Peyer's patch (tissue), 4 donors: ENCODE results near the gene TMEM178B. TPM values are rescaled to one million over a fixed set of nuclear protein-coding genes. Genes with fewer than 3 reads are reported as not detected.

Source experiments
- DNase-seq, 3 donors: peaks; one replicate each; pipeline ENCODE4 v3.0.0-alpha.2; 2017 to 2019
- H3K27ac ChIP-seq, 4 donors: fragments of 200-600 bp; sonication (generic); one replicate each; pipeline ENCODE4 v1.5.1; 2016 to 2019
- H3K27me3 ChIP-seq, 2 donors: fragments of 200-600 bp; sonication (generic); one replicate each; pipeline ENCODE4 v1.5.1; 2019
- H3K36me3 ChIP-seq, 3 donors: fragments of 200-600 bp; sonication (generic); one replicate each; pipeline ENCODE4 v1.5.1; 2016 to 2019
- H3K4me1 ChIP-seq, 4 donors: fragments of 200-600 bp; sonication (generic); one replicate each; pipeline ENCODE4 v1.5.1; 2016 to 2019
- H3K4me3 ChIP-seq, 4 donors: fragments of 200-600 bp; sonication (generic); 1 replicate in 3 of 4; 2 replicates in 1 of 4; pipeline ENCODE4 v1.5.1; 2016 to 2019; ENCODE audit warnings: mild to moderate bottlenecking in 1 of 4
- H3K9me3 ChIP-seq, 4 donors: fragments of 200-600 bp; sonication (generic); one replicate each; pipeline ENCODE4 v1.5.1; 2016 to 2019; ENCODE audit warnings: mild to moderate bottlenecking in 1 of 4
- POLR2A ChIP-seq, 2 donors: fragments of 450-650 bp; IDR thresholded peaks; one replicate each; pipeline ENCODE4 v1.5.1; 2017; ENCODE audit warnings: antibody characterized with exemption in 2 of 2, mild to moderate bottlenecking in 2 of 2, moderate library complexity in 2 of 2
- total RNA-seq, 4 donors: library from RNA; depleted of rRNA; stranded (reverse); fragments of >200 nt; gene quantifications; one replicate each; pipeline ENCODE4 v1.1.0, GENCODE V29; 2016
- TF ChIP-seq, protein P1 (sequence below), 6 experiments: fragments of 450-650 bp in 4 of 6; fragments of 200-600 bp in 2 of 6; sonication (generic) in 1 of 6; IDR thresholded peaks; one replicate each; pipeline ENCODE4 v1.5.1; 2017 to 2019; ENCODE audit warnings: antibody characterized with exemption in 6 of 6, mild to moderate bottlenecking in 3 of 6, moderate library complexity in 1 of 6

Gene TMEM178B
- total RNA-seq, 4 donors from 2014 or later = under 0.01 to 0.66 (median 0.13) TPM; not detected in 1

DNA sequence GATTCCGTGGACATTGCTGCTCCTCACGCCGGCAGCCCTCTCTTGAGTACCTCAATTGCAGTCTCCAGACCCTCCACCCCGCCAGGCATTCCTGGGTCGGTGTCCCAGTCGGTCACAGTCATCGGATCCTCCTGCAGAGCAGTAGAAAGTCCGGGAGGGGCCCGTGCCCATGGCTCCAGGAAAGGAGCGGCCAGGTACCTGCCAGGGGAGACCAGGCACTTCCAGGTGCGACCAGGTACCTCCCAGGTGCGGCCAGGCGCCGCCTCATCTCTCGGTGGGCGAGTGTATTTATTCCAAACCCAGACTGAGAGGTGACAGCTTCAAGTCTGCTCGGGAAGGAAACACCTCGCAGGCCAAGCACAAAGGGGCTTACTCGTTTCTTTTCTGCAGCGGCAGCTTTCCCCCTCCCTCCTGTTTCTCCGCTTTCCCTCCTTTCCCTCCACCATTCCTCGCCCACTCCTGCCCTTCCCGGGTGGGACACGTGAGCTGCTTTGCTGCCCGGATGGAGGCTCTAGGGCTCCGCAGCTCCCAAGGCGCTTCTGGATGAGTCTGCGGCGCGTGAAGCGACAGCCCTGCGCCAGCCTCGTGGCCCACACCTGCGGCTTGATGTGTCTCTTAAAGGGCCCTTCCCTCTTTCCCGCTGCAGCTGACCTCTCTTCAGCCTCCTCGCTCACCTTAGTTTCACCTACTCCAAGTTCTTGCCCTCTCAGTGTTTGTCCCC, 438.0 kb downstream of the TMEM178B start:
- no peaks in the 10 kb centered on the region for H3K36me3 ChIP-seq
- no peaks in the 10 kb centered on the region for H3K9me3 ChIP-seq
- TF ChIP-seq POLR2A (IDR thresholded peaks at IDR 0.05) = no peak
- TF ChIP-seq, protein P1, sequence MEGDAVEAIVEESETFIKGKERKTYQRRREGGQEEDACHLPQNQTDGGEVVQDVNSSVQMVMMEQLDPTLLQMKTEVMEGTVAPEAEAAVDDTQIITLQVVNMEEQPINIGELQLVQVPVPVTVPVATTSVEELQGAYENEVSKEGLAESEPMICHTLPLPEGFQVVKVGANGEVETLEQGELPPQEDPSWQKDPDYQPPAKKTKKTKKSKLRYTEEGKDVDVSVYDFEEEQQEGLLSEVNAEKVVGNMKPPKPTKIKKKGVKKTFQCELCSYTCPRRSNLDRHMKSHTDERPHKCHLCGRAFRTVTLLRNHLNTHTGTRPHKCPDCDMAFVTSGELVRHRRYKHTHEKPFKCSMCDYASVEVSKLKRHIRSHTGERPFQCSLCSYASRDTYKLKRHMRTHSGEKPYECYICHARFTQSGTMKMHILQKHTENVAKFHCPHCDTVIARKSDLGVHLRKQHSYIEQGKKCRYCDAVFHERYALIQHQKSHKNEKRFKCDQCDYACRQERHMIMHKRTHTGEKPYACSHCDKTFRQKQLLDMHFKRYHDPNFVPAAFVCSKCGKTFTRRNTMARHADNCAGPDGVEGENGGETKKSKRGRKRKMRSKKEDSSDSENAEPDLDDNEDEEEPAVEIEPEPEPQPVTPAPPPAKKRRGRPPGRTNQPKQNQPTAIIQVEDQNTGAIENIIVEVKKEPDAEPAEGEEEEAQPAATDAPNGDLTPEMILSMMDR (IDR thresholded peaks at IDR 0.05) = no peak
- peak overlapping the region; percentile 20 to 35 (median 32) for H3K4me3 ChIP-seq
- no peak overlapping the region for H3K27ac ChIP-seq
- peaks cover 0 to 4% of the 10 kb centered on the region in 2 donors for H3K27me3 ChIP-seq
- peaks cover 0 to 8% (median 3%) of the 10 kb centered on the region in 4 donors for H3K4me1 ChIP-seq
- peak in 2 of 3 donors; percentile 46 to 51 for DNase-seq

DNA sequence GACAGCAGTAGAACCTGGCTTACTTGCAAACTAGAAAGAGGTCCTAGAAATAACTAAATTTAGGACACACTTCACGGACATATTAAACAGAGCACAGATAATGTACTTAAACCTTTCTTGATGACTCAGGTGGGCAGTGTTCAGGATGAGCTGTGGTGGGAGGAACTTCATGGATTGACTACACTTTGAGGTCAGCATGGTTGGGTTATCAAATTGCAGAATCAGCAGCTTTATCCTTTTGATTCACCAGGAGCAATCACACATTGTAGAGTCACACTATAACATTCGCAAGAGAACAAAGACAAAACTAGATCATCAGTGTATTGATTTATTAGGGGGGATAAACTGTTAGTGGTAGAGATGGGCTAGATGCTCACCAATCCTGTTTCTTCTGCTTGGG, 438.7 kb downstream of the TMEM178B start:
- TF ChIP-seq, protein P1 (IDR thresholded peaks at IDR 0.05) = no peak
- TF ChIP-seq POLR2A (IDR thresholded peaks at IDR 0.05) = no peak
- H3K36me3 ChIP-seq = no peaks in the 10 kb centered on the region
- peaks cover 0 to 4% of the 10 kb centered on the region in 2 donors for H3K27me3 ChIP-seq
- H3K27ac ChIP-seq = no peak overlapping the region
- no peak for DNase-seq
- peaks cover 0 to 8% (median 3%) of the 10 kb centered on the region in 4 donors for H3K4me1 ChIP-seq
- H3K9me3 ChIP-seq = no peaks in the 10 kb centered on the region
- no peak overlapping the region for H3K4me3 ChIP-seq

DNA sequence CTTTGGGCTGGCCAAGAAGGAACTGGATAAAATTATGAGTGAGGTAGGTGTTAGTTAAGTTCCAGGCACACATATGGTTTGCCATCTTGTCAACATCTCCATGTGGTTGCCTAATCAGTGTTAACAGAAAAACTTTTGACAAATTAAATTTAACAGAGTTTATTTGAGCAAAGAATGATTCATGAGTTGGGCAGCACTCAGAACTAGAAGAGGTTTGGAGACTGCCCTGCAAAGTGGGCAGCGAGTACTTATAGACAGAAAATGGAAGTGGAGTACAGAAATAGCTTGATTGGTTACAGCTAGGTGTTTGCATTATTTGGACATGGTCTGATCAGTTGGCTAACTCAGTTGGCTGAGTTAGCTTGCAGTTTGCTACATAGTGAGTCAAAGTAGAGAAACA, 439.9 kb downstream of the TMEM178B start:
- H3K36me3 ChIP-seq = no peaks in the 10 kb centered on the region
- peaks cover 0 to 8% (median 3%) of the 10 kb centered on the region in 4 donors for H3K4me1 ChIP-seq
- no peak overlapping the region for H3K27ac ChIP-seq
- TF ChIP-seq, protein P1 (IDR thresholded peaks at IDR 0.05) = no peak
- no peak for TF ChIP-seq POLR2A (IDR thresholded peaks at IDR 0.05)
- DNase-seq = no peak
- no peak overlapping the region for H3K4me3 ChIP-seq
- no peaks in the 10 kb centered on the region for H3K9me3 ChIP-seq
- H3K27me3 ChIP-seq = peaks cover 0 to 4% of the 10 kb centered on the region in 2 donors

DNA sequence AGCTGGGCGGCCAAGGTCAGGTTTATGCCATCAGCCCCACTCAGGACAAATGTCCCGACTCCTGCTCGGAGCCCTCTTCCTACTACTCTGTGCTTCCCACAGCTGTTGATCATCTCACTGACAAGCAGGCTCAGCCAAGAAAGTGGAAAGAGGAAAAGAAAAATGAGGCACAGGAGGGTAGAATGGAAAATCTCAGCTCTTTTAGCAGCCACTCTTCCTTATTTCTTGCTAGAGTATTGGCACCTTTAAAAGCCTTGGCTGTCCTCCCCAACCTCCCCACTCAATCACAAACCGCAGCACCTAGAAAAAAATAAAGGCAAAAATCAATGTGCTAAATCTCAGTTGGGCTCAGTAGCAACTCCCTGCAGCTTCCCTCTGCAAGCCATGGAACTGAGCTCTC, 442.1 kb downstream of the TMEM178B start:
- H3K27ac ChIP-seq = no peak overlapping the region
- DNase-seq = no peak
- H3K27me3 ChIP-seq = peaks cover 0 to 4% of the 10 kb centered on the region in 2 donors
- peaks cover 0 to 8% (median 3%) of the 10 kb centered on the region in 4 donors for H3K4me1 ChIP-seq
- no peaks in the 10 kb centered on the region for H3K36me3 ChIP-seq
- H3K4me3 ChIP-seq = no peak overlapping the region
- TF ChIP-seq, protein P1 (IDR thresholded peaks at IDR 0.05) = no peak
- TF ChIP-seq POLR2A (IDR thresholded peaks at IDR 0.05) = no peak
- H3K9me3 ChIP-seq = no peaks in the 10 kb centered on the region

DNA sequence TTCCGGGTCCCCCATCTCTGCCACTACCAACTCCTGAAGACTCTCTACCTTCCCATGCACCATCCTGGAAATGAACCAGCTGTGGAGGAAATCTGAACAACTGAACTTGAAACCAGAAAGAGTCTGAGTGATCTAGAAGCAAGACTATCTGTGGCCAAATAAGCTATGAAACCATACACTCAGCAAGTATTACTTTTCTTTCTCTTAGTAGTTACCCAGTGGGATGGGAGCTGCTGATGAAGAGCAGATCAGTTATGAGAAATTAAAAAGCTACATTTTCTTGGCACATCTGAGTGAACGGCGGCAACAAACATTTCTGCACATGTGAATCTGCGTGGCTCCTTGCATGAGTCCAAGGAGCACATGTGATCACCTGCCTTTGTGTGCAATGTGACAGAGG, 445.8 kb downstream of the TMEM178B start:
- Histone ChIP-seq H3K27me3 (no peaks in the 10 kb centered on the region), H3K4me3 (no peak overlapping the region), H3K9me3 (no peaks in the 10 kb centered on the region), H3K27ac (no peak overlapping the region), H3K36me3 (no peaks in the 10 kb centered on the region), H3K4me1 (no peaks in the 10 kb centered on the region)
- TF ChIP-seq, protein P1 (IDR thresholded peaks at IDR 0.05) = no peak
- TF ChIP-seq POLR2A (IDR thresholded peaks at IDR 0.05) = no peak
- no peak for DNase-seq
